Neural progenitor cell (in vitro differentiated cells): ENCODE measurements around the gene TMEM240.
"Not testable (repeated sequence)": the region's sequence is repeated elsewhere in the genome, so short reads cannot be mapped to it uniquely, and the experiment has no call there.

Experiments
- CTCF ChIP-seq: fragments of 200-600 bp; sonication (generic); IDR thresholded peaks from 2 replicates; pipeline ENCODE4 v1.5.1; 2017; ENCODE audit warnings: antibody characterized with exemption, mild to moderate bottlenecking
- EZH2 ChIP-seq: fragments of 200-600 bp; sonication (generic); IDR thresholded peaks from 2 replicates; pipeline ENCODE4 v1.6.1; 2017; ENCODE audit warnings: antibody characterized with exemption, mild to moderate bottlenecking, moderate library complexity
- EZH2phosphoT487 ChIP-seq: fragments of 200-600 bp; sonication (generic); IDR thresholded peaks from 2 replicates; pipeline ENCODE4 v1.6.1; 2017; ENCODE audit warnings: antibody characterized with exemption

- TF ChIP-seq CTCF, EZH2, EZH2phosphoT487: not testable (repeated sequence)
Measured at GRCh38 chr1:1522536-1522935, 17.9 kb downstream of the TMEM240 start.
